SK-N-SH (cell line): Measurements from ENCODE around the gene ELANE. TPM values are rescaled to one million over a fixed set of nuclear protein-coding genes. Genes with fewer than 3 reads are reported as not detected.

Experiments
- CTCF ChIA-PET: fragments of 300-600, 350-600 bp; formaldehyde crosslinking; extraction: SDS; loops from one replicate; lab custom pipeline; 2021; lab: Yijun Ruan, JAX
- POLR2A ChIA-PET: fragments of 350-600 bp; sonication (Branson Sonifier 250); formaldehyde crosslinking; extraction: SDS; loops from one replicate; lab custom pipeline; 2020; ENCODE audit warnings: antibody characterized with exemption, inconsistent platforms; lab: Yijun Ruan, JAX
- DNase-seq: peaks from one replicate; pipeline ENCODE4 v3.0.0; 2012
- H2AFZ ChIP-seq: fragments of 200-600 bp; sonication (generic); 2 replicates; pipeline ENCODE4 v1.8.1; 2016; ENCODE audit warnings: antibody characterized with exemption, mild to moderate bottlenecking, low read depth
- H3F3A ChIP-seq: fragments of 200-600 bp; sonication (generic); replicated peaks from 2 replicates; pipeline ENCODE3; 2016; ENCODE audit warnings: antibody characterized with exemption, mild to moderate bottlenecking; ENCODE audit not compliant: insufficient read depth
- H3K27ac ChIP-seq, 2 experiments: fragments of 200-500 bp in 1 of 2; fragments of 200-600 bp in 1 of 2; sonication (Bioruptor generic) in 1 of 2; sonication (generic), shearing (Covaris generic) in 1 of 2; 2 replicates each; pipeline versions ENCODE4 v1.5.1 to v1.6.1; 2014 to 2016; ENCODE audit warnings: low read depth in 2 of 2, inconsistent platforms in 1 of 2, low read length in 1 of 2, mild to moderate bottlenecking in 1 of 2, mixed read lengths in 1 of 2
- H3K27me3 ChIP-seq: fragments of 200-600 bp; sonication (generic), shearing (Covaris generic); 2 replicates; pipeline ENCODE4 v1.6.1; 2016; ENCODE audit warnings: mixed run types; ENCODE audit not compliant: insufficient read depth
- H3K36me3 ChIP-seq, 2 experiments: fragments of 200-500 bp in 1 of 2; fragments of 200-600 bp in 1 of 2; sonication (Bioruptor generic) in 1 of 2; sonication (generic) in 1 of 2; replicated peaks in 1 of 2; 2 replicates each; pipeline versions ENCODE3 to v1.5.1; 2014 to 2016; ENCODE audit warnings: low read length in 1 of 2, mild to moderate bottlenecking in 1 of 2; ENCODE audit not compliant: insufficient read depth in 2 of 2, control insufficient read depth in 1 of 2
- H3K4me1 ChIP-seq, 2 experiments: fragments of 200-500 bp in 1 of 2; fragments of 200-600 bp in 1 of 2; sonication (Bioruptor generic) in 1 of 2; sonication (generic), shearing (Covaris generic) in 1 of 2; 2 replicates each; pipeline versions ENCODE4 v1.5.1 to v1.6.1; 2014 to 2016; ENCODE audit warnings: low read depth in 1 of 2, low read length in 1 of 2, mixed run types in 1 of 2; ENCODE audit not compliant: insufficient read depth in 2 of 2, control insufficient read depth in 1 of 2
- H3K4me2 ChIP-seq: fragments of 200-600 bp; sonication (generic), shearing (Covaris generic); 2 replicates; pipeline ENCODE4 v1.6.1; 2017; ENCODE audit warnings: mixed run types
- H3K4me3 ChIP-seq, 2 experiments: fragments of 200-500 bp in 1 of 2; fragments of 200-600 bp in 1 of 2; sonication (Bioruptor generic) in 1 of 2; sonication (generic), shearing (Covaris generic) in 1 of 2; 2 replicates each; pipeline versions ENCODE4 v1.5.1 to v1.8.1; 2014 to 2016; ENCODE audit warnings: low read depth in 2 of 2, inconsistent platforms in 1 of 2, low read length in 1 of 2, mild to moderate bottlenecking in 1 of 2, mixed read lengths in 1 of 2, moderate library complexity in 1 of 2
- H3K79me2 ChIP-seq: fragments of 200-600 bp; sonication (generic); 2 replicates; pipeline ENCODE4 v1.8.1; 2017; ENCODE audit warnings: mild to moderate bottlenecking; ENCODE audit not compliant: insufficient read depth
- H3K9ac ChIP-seq: fragments of 200-600 bp; sonication (generic); 2 replicates; pipeline ENCODE4 v1.6.1; 2017; ENCODE audit warnings: mixed run types
- H3K9me2 ChIP-seq: fragments of 200-600 bp; sonication (generic); 2 replicates; pipeline ENCODE4 v1.6.1; 2017; ENCODE audit warnings: mixed run types
- H3K9me3 ChIP-seq: fragments of 200-600 bp; sonication (generic); 2 replicates; pipeline ENCODE4 v1.6.1; 2017; ENCODE audit warnings: mixed run types, mild to moderate bottlenecking, moderate library complexity
- H4K20me1 ChIP-seq: fragments of 200-600 bp; sonication (generic); 2 replicates; pipeline ENCODE4 v1.6.1; 2017; ENCODE audit warnings: mild to moderate bottlenecking, mixed run types; ENCODE audit not compliant: insufficient read depth
- CTCF ChIP-seq: fragments of 200-600 bp; sonication (generic); IDR thresholded peaks from 2 replicates; pipeline ENCODE4 v1.6.1; 2017; ENCODE audit warnings: antibody characterized with exemption, mild to moderate bottlenecking, moderate library complexity
- EP300 ChIP-seq, 2 experiments: IDR thresholded peaks; 2 replicates each; pipeline versions ENCODE4 v1.4.0 to v1.6.1; 2012; ENCODE audit warnings: borderline replicate concordance in 1 of 2, low read depth in 1 of 2, low read length in 1 of 2
- EZH2phosphoT487 ChIP-seq: fragments of 200-600 bp; sonication (generic); IDR thresholded peaks from 2 replicates; pipeline ENCODE4 v1.6.1; 2017; ENCODE audit warnings: low read depth, mixed run types, mild to moderate bottlenecking, antibody characterized with exemption, moderate library complexity, borderline replicate concordance
- GATA2 ChIP-seq: sonication (generic); formaldehyde crosslinking; IDR thresholded peaks from 2 replicates; pipeline ENCODE4 v1.5.0; 2020; ENCODE audit warnings: mild to moderate bottlenecking, missing genetic modification reagents
- IRF3 ChIP-seq: fragments of 150-350 bp; IDR thresholded peaks from 2 replicates; pipeline ENCODE4 v1.6.1; 2016; ENCODE audit warnings: mild to moderate bottlenecking, low read depth, low read length
- JUND ChIP-seq: IDR thresholded peaks from 2 replicates; pipeline ENCODE4 v1.4.0; 2012
- NFIC ChIP-seq: IDR thresholded peaks from 2 replicates; pipeline ENCODE4 v1.4.0; 2012; ENCODE audit warnings: borderline replicate concordance
- POLR2AphosphoS5 ChIP-seq: IDR thresholded peaks from 2 replicates; pipeline ENCODE4 v1.6.1; 2012; ENCODE audit warnings: low read depth, low read length
- RAD21 ChIP-seq: IDR thresholded peaks from 2 replicates; pipeline ENCODE4 v1.6.1; 2012; ENCODE audit warnings: mild to moderate bottlenecking, low read length
- RCOR1 ChIP-seq: fragments of 150-350 bp; IDR thresholded peaks from 2 replicates; pipeline ENCODE4 v1.6.1; 2017; ENCODE audit warnings: antibody characterized with exemption, low read length
- SMC3 ChIP-seq: IDR thresholded peaks from 2 replicates; pipeline ENCODE4 v1.6.1; 2012; ENCODE audit warnings: low read depth, low read length, improper control_type of control experiment
- TCF12 ChIP-seq: IDR thresholded peaks from 2 replicates; pipeline ENCODE4 v1.4.0; 2012
- TEAD4 ChIP-seq: IDR thresholded peaks from 2 replicates; pipeline ENCODE4 v1.4.0; 2012; ENCODE audit warnings: mild to moderate bottlenecking, borderline replicate concordance; ENCODE audit not compliant: insufficient read depth
- USF2 ChIP-seq: fragments of 150-350 bp; IDR thresholded peaks from 2 replicates; pipeline ENCODE4 v1.6.1; 2017; ENCODE audit warnings: antibody characterized with exemption, low read length, low read depth, borderline replicate concordance
- YY1 ChIP-seq: IDR thresholded peaks from 2 replicates; pipeline ENCODE4 v1.4.0; 2012; ENCODE audit warnings: low read depth, mild to moderate bottlenecking
- ZBTB33 ChIP-seq: IDR thresholded peaks from 2 replicates; pipeline ENCODE4 v1.4.0; 2012; ENCODE audit warnings: low read depth, borderline replicate concordance
- WGBS: methylation state at CpG from one replicate; pipeline ENCODE4 v1.1.6; 2017; ENCODE audit warnings: low lambda C conversion rate; 5-methylcytosine and 5-hydroxymethylcytosine counted together
- polyA plus RNA-seq, 3 experiments: library from polyadenylated mRNA; depleted of rRNA; stranded (reverse); fragments of >200 nt; gene quantifications; 2 replicates each; pipeline ENCODE4 v1.2.3, GENCODE V29; 2012

Gene ELANE
- polyA plus RNA-seq, 1 of the 3 experiments (the other 2 are of a cell fraction) = not detected

- peaks cover 4 to 36% of the 10 kb centered on the region in 2 experiments for H3K36me3 ChIP-seq
- no peak overlapping the region for H3K4me2 ChIP-seq
- H3F3A ChIP-seq = peaks cover 18% of the 10 kb centered on the region
- no peak for TF ChIP-seq SMC3
- no peak for TF ChIP-seq YY1
- no peak for TF ChIP-seq EZH2phosphoT487
- TF ChIP-seq TCF12 = no peak
- no peak for TF ChIP-seq RAD21
- no peak for TF ChIP-seq TEAD4
- no peak for TF ChIP-seq NFIC
- TF ChIP-seq USF2 = no peak
- TF ChIP-seq JUND = no peak
- no peak for TF ChIP-seq IRF3
- no peak for TF ChIP-seq CTCF
- no peak for TF ChIP-seq EP300 (IDR thresholded peaks at IDR 0.05; ENCODE audit: borderline replicate concordance in 1 of 2, low read depth in 1 of 2, low read length in 1 of 2)
- no peak for TF ChIP-seq POLR2AphosphoS5
- no peak for TF ChIP-seq ZBTB33
- no peak for TF ChIP-seq GATA2 (CRISPR knock-in tag)
- no peak for TF ChIP-seq RCOR1
- H3K9me2 ChIP-seq = no peaks in the 10 kb centered on the region
- ChIA-PET POLR2A (no interaction called here), CTCF (no interaction called here)
- no peak overlapping the region for H3K27ac ChIP-seq
- 92% methylated on average over 13 of the region's 26 CpGs for WGBS
- peaks cover 0 to 20% of the 10 kb centered on the region in 2 experiments; a peak in 1 of 4 replicates for H3K4me1 ChIP-seq
- no peaks in the 10 kb centered on the region for H3K27me3 ChIP-seq
- H4K20me1 ChIP-seq = no peaks in the 10 kb centered on the region
- no peak overlapping the region for H3K9ac ChIP-seq
- no peaks in the 10 kb centered on the region for H3K9me3 ChIP-seq
- peaks cover 14% of the 10 kb centered on the region for H3K79me2 ChIP-seq
- no peak overlapping the region for H2AFZ ChIP-seq
- H3K4me3 ChIP-seq = no peak overlapping the region
- no peak for DNase-seq
Measured at GRCh38 chr19:889662-890295, 37.7 kb downstream of the ELANE start.
